GM18873 (cell line): ENCODE measurements around the gene CLPTM1L.
"Not testable (repeated sequence)": the region's sequence is repeated elsewhere in the genome, so short reads cannot be mapped to it uniquely, and the experiment has no call there.

Experiments
- ATAC-seq: cut with Tn5 transposase; IDR thresholded peaks from one replicate; pipeline ENCODE4 v1.9.1; 2021; ENCODE audit warnings: mild to moderate bottlenecking, moderate library complexity, moderate number of reproducible peaks; ENCODE audit not compliant: unreplicated experiment, low FRiP score

Gene CLPTM1L

DNA sequence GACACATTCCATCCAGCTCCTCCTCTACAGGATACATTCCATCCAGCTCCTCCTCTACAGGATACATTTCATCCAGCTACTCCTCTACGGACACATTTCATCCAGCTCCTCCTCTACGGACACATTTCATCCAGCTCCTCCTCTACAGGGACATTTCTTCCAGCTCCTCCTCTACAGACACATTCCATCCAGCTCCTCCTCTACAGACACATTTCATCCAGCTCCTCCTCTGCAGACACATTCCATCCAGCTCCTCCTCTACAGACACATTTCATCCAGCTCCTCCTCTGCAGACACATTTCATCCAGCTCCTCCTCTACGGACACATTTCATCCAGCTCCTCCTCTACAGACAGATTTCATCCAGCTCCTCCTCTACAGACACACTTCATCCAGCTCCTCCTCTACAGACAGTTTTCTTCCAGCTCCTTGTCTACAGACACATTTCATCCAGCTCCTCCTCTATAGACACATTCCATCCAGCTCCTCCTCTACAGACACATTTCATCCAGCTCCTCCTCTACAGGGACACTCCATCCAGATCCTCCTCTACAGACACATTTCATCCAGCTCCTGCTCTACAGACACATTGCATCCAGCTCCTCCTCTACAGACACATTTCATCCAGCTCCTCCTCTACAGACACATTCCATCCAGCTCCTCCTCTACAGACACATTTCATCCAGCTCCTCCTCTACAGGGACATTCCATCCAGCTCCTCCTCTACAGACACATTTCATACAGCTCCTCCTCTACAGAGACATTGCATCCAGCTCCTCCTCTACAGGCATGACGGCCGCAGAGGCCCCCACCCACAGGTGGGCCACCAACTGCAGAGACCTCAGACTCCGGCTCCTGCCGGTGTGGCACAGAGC, 16.4 kb downstream of the CLPTM1L start:
- ATAC-seq, result not testable (repeated sequence)

DNA sequence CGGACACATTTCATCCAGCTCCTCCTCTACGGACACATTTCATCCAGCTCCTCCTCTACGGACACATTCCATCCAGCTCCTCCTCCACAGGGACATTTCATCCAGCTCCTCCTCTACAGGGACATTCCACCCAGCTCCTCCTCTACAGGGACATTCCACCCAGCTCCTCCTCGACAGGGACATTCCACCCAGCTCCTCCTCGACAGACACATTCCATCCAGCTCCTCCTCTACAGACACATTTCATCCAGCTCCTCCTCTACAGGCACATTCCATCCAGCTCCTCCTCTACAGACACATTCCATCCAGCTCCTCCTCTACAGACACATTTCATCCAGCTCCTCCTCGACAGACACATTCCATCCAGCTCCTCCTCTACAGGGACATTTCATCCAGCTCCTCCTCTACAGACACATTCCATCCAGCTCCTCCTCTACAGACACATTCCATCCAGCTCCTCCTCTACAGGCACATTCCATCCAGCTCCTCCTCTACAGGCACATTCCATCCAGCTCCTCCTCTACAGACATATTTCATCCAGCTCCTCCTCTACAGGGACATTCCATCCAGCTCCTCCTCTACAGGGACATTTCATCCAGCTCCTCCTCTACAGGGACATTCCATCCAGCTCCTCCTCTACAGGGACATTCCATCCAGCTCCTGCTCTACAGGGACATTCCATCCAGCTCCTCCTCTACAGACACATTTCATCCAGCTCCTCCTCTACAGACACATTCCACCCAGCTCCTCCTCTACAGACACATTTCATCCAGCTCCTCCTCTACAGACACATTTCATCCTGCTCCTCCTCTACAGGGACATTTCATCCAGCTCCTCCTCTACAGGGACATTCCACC, 17.8 kb downstream of the CLPTM1L start:
- ATAC-seq, result not testable (repeated sequence)

DNA sequence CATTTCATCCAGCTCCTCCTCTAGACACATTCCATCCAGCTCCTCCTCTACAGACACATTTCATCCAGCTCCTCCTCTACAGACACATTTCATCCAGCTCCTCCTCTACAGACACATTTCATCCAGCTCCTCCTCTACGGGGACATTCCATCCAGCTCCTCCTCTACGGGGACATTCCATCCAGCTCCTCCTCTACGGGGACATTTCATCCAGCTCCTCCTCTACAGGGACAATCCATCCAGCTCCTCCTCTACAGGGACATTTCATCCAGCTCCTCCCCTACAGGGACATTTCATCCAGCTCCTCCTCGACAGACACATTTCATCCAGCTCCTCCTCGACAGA, 18.4 kb downstream of the CLPTM1L start:
- ATAC-seq, result not testable (repeated sequence)

DNA sequence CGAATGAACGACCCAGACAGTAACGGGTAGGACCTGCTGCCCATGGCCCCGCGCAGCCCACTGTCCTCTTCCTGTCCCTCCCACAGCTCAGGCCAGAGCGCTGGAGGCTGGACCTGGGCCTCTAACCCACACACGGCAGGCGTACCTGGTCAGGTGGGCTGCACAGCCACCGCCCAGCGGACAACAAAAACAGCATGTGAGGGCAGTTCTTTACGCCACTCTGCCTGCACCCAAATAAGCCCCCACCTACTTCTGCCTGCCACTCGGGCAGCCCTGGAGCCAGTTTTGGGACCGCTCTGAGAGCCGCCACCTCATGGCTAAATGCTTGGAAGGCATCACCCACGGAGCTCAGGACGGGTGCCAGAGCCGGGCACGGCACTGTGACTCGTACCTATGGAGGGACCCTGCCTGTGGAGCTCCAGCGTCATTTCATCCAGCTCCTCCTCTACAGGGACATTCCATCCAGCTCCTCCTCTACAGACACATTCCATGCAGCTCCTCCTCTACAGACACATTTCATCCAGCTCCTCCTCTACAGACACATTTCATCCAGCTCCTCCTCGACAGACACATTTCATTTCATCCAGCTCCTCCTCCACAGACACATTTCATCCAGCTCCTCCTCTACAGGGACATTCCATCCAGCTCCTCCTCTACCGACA, 18.9 kb downstream of the CLPTM1L start:
- ATAC-seq, result no peak

DNA sequence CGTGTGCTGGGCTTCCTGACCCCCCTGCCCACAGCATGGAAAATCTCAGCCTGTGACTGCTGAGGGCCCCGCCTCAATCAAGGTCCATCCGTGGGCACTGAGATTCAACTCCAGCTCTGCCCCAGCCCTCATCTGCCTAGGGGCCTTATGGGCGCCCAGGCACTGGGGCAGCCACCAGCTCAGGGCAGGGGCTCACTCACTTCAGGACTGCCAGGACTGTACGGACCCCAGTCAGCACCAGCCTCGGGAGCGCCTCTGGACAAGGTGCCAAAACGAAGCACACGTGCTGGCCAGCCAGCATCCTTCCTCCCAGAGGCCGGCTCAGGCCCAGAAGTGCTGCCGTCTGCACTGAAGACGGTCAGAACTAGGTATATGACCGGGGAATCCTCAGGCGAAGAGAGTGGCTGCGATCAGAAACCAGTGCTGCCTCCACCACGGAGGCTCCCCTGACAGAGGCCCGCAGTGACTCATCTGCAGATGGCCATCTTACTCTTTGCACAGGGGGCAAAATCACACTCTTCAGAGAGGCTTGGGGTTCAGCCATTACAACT, 19.6 kb downstream of the CLPTM1L start:
- ATAC-seq, result no peak

DNA sequence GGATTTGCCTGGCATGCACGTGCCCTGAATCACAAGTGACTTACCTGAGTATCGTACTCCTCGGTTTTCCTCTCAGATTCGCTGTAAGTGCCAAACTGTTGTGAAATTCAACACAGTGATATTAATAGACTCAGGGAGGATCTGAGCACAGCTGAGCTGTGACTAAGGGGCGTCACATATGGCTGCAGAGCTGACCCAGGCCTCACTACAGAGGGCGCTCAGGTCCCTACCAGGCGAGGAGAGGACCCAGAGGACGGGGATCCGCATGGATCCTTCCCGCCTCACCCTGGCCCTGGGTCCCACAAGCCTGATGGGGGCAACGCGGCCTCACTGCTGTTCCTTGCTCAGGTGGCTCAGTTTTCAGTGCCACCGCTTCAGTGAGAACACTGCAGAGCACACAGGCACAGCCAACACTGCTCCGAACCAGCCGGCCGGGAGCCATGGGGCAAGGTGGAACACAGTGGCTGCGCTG, 20.1 kb downstream of the CLPTM1L start:
- no peak for ATAC-seq

DNA sequence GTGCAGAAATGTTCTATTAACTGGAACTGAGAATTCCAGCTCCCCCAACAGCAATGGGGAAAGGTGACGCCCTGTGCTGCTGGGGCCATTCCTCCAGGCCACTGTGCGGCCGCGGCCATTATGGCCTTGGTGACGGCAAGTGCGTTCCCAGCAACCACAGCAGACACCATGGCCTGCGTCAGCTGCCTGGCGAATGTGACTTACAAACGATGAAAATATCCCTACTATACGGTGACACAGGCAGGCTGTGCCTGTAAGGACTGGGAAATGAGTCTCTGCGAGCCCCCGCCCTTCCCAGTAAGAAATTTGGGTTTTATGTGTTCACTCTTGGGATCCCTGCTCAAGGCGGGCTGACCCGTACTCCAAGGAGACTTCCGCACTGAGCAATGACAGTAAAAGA, 20.6 kb downstream of the CLPTM1L start:
- no peak for ATAC-seq

DNA sequence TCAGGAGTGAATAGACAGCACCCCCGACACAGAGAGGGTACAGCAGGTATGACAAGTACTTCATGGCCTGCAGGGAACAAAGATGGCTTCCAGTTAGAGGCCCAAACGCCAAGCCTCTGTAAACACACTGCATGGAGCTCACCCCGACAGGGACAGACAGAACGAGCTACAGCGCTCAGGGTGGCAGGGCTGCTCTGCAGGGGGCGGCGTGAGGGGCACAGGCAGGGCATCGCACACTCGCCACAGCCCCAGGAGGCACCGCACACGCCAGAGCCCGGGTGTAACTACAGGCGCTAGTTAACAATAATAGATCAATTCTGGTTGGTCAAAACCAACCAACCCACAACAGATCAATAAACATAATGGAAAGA, 21.1 kb downstream of the CLPTM1L start:
- no peak for ATAC-seq

DNA sequence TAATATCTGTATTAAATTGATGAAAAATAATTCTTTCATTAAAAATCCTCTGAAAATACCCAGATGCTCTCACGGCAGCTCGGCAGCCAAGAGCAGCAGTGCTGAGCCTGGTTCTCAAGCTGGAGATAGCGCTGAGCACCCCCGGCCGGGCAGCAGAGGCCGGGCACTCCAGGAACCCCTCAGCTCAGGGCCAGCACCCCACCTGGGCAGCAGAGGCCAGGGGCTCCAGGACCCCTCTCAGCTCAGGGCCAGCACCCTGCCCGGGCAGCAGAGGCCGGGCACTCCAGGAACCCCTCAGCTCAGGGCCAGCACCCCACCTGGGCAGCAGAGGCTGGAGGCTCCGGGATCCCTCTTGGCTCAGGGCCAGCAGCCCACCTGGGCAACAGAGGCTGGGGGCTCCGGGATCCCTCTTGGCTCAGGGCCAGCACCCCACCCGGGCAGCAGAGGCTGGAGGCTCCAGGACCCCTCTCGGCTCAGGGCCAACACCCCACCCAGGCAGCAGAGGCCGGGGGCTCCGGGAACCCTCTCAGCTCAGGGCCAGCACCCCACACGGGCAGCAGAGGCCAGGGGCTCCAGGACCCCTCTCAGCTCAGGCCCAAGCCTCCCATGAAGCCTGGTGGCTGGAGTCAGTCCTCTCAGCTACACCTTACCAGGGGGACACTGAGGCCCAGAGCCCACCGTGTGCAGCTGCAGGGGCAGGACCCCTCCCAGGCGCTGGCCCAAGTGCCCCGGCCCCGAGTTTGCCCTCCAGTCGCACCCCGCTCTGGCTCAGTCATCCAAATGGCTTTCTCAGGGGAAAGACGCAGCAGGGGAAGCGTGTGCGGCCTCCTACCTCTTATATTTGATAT, 21.7 kb downstream of the CLPTM1L start:
- no peak for ATAC-seq

DNA sequence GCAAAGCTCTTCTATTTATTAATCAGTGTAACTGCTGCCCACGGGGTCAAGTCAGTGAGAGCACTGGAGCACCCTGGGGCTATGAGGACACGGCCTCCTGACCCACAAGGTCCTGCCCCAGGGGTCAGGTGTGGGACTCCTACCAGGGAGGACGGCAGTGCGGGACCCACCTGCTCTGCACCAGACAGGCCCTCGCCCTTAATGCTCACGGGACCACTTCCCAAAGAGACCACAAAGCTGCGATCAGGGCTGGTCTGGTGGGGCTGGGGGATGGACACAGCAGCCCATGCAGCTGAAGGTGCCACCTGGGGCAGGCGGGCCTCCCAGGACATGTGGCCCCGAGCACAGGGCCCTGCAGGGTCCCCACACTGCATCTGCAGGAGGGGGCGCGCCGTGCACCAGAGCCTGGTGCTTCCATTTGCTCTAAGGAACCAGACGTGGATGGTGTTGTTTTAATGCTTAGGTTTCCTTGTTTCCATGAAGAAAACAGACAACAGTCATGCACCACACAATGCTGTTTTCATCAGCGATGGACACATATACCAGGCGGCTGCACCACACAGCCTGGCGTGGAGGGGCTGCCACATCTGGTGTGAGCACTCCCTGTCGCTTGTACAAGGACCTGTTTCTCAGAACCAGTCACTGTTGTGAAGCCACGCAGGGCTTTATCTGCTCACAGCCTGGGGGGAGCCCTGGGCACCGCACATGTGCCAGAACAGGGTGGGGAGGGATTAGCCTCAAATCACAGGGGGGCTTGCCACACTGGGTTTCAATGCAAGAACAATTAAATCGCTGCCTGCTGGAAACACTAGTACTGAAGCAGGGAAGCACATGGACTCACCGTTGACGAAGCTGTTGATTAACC, 22.6 kb downstream of the CLPTM1L start:
- ATAC-seq, result no peak

DNA sequence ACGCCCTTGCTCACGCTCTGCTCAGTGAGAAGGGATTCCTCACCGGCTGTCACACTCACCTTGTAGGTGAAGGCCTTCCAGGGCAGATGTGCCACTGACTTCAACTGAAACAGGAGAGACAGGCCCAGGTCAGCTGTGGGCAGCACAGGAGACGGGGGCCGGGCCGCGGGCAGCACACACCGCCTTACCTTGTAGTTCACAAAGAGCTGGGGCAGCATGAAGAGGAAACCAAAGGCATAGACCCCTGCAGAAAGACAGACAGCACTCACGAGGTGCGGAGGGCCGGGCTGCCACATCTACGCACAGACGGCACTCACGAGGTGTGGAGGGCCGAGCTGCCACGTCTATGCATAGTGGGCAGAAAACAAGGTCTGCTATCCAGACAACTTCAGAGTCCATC, 23.3 kb downstream of the CLPTM1L start:
- ATAC-seq, result no peak

DNA sequence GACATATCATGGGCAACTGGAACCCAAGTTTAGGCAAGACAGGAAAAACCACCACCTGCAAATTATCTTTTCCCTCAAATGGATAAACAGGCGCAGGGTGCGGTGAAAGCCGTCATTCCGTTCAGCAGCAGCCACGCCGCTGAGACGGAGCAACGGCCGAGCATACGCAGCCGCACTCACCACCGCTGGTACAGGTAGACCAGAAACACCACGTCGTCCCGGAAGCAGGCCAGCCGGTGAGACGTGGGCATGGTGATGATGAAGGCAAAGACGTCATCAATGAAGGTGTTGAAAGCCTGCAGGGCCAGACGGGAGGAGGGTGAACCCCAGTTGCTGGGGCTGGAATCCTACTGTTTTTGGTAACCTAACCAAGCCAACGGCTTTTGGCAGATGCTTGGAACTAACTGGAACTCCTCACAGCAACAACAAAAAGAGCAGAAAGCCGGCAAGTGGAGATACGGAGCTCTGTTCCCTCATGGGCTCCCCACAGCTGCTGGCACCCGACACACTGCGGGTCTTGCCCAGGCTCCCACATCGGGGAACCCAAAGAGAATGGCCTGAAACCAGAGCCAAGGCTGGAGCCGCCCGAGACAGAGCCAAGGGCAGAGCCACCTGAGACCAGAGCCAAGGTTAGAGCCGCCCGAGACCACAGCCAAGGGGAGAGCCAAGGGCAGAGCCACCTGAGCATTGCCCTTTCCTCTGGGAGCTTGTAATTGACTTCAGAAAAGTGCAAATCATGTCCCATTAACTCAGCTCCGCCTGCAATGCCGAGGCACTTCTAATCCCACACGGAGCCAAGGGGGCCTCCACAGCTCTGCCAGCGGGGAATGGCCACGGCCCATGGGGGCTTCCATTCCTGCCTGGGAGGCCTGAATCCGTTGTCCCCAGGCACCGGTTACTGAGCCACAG, 24.2 kb downstream of the CLPTM1L start:
- ATAC-seq, result no peak

DNA sequence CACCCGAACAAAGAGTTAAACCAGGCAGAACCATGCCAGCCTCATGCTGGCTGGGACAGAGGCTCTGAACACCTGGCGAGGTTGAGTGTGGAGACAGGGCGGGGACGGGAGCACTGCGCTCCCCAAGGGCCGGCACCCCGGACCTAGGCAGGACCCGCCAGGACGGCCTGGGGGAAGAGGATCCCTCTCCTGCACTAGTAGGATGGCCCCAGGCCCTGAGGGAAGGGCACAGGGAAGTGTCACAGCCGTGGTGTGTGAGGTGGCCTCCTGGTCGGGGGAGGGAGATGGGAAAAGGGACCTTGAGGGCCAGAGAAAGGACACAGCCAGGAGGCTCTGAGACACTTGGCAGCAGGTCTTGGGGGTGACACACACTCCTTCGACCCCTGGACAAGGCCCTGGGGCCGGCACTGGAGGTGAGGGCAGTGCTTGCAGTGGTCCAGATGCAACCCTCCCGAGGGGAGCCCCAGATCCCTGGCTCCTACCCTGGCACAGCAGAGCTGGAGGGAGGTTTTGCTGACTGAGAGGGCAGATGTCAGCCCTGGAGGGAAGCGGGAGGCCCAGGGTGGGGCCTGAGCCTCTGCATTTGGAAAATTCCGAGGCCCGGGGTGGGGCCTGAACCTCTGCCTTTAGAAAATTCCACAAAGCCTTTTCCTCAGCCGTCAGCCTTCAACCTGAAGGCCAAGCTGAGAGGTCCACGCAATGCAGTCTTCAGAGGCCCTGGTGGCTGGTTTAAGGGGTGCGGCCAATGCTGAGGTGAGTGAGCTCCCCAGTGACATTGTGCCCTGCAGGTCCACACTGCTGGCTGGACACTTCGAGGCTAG, 25.3 kb downstream of the CLPTM1L start:
- no peak for ATAC-seq

DNA sequence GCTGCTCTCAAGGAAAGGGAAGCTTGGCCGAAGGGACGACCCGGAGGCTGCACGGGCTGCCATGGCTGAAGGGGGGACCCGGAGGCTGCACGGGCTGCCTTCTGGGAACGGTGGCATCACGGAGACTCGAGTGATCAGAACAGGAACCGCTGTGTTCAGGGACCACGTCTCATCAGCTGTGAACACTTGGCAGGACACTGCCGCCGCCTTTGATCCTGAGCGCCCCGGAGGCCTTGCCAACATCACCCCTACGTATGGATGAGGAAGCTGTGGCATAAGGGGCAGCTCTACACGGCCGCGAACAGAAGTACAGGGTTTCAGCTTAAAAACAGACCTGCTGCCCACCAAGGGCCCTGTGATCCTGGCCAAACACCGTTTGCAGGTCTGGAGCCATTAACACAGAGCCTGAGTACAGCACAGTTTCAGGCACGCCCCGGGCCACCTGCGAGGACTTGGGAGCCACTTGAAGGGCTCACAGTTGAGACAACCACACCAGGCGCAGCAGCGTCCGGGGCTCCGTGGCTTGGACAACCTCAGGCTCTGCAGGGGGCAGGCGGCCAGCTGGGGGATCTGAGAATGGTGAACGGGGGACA, 26.1 kb downstream of the CLPTM1L start:
- ATAC-seq, result no peak

DNA sequence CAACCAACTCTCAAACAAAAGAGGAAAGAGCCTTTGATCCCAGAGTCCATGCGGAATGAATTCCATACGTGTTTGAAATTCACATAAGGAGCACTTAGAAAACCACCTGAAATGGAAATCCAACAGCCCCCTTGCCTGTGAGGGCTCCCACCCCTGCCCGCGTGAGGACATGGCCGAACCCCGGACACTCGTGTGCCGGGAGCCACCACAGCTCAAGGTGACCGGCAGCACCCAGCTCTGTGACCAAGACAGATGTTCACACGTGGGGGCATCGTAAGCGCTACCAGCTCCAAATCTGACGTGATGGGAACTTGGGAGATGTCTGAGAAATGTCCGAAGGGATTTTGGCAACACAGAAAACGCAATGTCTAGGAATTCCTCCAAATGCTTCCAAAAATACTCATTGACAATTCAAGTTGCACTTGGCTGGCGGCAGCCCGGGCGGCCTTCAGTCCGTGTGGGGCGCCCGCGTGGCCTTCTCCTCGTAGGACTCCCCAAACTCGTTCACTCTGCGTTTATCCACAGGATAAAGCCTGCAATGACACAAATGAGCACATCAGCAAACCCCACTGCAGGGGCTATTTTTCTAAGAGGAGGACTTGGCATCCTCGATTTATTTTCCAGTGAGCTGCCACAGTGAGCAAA, 26.9 kb downstream of the CLPTM1L start:
- ATAC-seq, result no peak
